ENCODE measurements around the gene TRIM17.

The TRIM17 gene

DNA sequence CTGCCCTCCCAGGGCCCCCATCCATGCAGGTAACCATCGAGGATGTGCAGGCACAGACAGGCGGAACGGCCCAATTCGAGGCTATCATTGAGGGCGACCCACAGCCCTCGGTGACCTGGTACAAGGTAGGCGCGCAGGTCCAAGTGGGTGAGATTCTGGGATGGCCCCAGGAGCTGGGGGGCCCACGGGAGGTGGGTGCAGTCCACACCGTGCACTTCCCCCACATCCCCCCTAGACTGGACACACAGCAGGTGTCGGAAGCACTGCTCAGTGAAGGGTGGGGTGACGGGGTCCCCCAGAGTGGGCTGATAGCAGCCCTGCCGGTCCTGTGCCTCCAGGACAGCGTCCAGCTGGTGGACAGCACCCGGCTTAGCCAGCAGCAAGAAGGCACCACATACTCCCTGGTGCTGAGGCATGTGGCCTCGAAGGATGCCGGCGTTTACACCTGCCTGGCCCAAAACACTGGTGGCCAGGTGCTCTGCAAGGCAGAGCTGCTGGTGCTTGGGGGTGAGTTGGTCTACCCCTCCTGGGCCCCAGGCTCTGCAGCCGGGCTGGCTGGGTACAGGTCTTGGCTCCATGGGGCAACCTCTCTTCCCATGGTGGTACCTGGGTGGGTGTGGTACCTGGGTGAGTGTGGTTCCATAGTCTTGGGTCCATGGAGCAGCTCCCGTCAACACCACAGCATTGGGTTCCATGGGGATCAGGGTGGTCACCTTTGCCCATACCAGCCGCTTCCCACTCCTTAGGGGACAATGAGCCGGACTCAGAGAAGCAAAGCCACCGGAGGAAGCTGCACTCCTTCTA lies 50.4 kb downstream of the TRIM17 start:
- DNase-seq, result no peak

DNA sequence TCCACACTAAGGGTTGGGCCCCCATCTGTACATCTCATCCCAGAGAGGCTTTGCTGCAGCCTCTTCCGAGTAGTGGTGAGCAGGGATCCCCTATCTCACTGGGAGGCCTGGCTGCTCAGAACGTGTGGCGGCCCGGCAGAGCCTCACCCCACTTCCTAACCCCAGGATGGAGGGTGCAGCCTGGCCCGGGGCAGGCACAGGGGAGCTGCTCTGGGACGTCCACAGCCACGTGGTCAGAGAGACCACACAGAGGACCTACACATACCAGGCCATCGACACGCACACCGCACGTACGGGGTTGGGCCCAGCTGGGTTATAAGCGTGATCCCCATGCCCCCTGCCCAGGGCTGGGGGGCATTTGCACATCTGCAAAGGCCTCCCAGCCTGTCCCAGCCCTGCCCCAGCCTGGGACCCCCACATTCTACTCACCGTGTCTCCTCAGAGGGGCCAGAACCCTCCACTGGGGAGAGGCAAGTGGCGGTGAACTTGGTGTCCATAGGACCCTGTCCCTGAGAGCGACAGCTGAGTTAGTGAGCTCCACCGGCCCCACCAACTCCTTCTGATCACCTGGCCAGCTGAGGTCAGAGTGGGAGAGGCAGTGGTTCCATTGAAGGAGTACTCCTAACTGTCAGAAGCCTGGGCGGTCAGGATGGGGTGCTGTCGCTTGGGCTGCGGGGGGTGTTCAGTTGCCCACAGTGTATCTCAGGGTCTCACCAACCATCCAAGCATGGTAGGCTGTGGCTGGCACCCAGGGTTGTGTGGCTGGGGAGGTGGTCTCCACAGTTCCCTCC lies 51.2 kb downstream of the TRIM17 start:
- no peak for DNase-seq

DNA sequence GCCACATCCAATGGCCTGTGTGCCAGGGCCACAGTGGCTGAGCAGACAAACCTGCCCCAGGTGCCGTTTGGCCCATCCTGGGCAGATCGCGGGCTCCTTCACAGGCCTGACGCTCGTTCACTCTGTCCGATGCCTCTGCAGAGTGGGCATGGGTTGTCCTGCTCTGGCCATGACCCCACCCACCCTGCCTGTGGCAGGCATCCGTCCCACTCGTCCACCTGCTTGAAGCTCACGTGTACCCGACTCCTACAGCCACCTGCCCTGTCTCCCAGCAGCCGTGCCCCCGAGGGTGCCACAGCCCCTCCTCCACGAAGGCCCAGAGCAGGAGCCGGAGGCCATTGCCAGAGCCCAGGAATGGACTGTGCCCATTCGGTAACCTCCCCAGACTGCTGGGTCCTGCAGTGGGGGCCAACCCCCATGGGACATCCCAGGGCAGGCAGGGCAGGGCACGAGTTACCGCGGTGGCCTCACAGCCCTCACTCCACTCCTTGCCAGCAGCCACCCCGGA lies 51.9 kb downstream of the TRIM17 start:
- no peak for DNase-seq

GRCh38 chr1:228364068-228364705 lies 52.5 kb downstream of the TRIM17 start:
- DNase-seq, result no peak

DNA sequence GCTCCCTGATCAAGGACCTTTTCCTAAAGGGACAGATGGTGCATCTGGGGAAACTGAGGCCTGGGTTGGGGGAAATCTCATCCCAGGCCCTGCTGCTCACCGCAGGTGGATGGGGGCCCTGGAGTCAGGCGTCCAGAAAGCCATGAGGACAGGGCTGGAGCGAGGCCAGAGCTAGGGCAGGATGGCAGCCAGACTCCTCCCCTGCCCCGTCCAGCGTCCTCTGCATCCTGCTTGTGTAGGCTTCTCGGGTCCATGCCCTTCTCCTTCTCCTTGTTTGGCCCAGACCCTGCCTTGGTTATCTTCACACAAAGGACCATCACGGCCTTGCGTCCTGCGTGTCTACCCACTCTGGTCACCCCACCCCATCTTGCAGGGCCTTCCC lies 53.0 kb downstream of the TRIM17 start:
- no peak for DNase-seq

GRCh38 chr1:228362884-228363450 lies 53.7 kb downstream of the TRIM17 start:
- no peak for DNase-seq

GRCh38 chr1:228362141-228362883 lies 54.3 kb downstream of the TRIM17 start:
- DNase-seq, result no peak

DNA sequence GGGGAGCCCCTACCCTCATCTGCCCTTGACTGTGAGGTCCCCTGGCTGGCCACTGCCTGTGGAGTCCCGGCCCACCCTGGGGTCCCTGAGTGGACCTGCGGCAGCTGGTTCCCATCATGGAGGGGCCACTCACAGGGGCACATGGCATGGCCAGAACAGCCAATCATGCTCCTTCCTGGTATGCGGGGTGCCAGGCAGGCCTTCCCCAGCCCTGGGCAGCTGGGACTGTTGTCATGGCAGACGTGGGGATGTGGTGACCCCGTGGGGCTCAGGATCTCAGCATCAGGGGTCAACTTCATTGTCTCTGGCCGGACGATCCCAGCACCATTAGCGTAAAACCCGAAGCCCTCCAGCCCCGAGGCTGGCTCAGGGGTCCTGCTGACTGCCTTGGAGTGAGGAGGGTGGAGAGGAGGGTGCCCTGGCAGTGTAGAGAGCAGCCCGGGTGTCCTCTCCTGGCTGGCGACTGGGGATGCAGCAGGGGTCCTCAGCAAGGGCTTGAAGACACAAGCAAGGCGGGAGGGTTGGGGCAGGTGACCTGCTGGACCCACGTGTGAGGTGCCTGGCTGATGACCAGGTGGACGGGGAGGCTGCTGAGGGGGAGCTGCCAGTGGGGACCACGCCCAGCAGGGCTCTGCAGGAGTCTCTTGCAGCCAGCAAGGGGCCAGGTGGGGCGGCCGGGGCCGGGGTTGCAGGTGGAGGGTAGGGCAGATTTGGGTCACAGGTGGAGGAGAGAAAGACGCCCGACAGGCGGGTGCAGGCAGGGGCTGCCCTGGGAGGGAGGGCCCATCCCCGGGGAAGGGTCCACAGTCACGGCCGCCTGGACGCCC lies 55.1 kb downstream of the TRIM17 start:
- DNase-seq, result no peak

DNA sequence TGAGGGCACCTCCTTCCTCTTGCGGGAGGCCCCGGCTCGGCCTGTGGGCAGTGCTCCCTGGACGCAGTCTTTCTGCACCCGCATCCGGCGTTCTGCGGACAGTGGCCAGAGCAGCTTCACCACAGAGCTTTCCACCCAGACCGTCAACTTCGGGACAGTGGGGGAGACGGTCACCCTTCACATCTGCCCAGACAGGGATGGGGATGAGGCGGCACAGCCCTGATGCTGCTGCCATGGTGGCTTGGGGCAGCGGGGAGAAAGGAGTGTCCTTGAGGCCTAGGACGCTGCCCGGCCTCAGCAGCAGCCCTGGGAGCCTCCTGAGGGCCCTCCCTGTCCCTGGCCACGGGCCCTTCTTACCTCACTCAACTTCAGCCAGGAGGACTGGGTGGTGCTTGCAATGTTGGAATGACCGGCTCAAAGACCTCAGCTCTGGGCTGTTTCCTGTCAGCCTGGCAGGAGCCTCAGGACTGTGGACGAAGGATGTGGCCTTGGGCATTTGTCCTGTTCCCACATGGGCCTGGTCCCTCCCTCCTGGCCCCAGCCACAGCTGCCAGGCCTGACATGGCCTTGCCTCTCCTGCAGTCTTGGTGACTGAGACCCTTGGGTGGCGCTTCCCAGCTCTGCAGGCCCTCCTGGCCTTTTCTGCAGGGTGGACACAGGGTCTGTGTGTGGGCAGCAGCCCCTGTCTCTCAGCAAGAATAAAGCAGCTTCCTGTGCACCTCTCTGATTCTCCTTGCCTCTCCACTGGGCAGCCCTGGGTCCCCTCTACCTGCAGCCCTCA lies 55.9 kb downstream of the TRIM17 start:
- DNase-seq, result no peak

DNA sequence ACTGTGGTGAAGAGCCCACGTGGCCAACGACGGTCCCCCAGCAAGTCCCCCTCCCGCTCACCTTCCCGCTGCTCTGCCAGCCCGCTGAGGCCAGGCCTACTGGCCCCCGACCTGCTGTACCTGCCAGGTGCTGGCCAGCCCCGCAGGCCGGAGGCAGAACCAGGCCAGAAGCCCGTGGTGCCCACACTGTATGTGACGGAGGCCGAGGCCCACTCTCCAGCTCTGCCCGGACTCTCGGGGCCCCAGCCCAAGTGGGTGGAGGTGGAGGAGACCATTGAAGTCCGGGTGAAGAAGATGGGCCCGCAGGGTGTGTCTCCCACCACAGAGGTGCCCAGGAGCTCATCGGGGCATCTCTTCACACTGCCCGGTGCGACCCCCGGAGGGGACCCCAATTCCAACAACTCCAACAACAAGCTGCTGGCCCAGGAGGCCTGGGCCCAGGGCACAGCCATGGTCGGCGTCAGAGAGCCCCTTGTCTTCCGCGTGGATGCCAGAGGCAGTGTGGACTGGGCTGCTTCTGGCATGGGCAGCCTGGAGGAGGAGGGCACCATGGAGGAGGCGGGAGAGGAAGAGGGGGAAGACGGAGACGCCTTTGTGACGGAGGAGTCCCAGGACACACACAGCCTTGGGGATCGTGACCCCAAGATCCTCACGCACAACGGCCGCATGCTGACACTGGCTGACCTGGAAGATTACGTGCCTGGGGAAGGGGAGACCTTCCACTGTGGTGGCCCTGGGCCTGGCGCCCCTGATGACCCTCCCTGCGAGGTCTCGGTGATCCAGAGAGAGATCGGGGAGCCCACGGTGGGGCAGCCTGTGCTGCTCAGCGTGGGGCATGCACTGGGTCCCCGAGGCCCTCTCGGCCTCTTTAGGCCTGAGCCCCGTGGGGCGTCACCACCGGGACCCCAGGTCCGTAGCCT lies 56.8 kb downstream of the TRIM17 start:
- DNase-seq, result no peak

DNA sequence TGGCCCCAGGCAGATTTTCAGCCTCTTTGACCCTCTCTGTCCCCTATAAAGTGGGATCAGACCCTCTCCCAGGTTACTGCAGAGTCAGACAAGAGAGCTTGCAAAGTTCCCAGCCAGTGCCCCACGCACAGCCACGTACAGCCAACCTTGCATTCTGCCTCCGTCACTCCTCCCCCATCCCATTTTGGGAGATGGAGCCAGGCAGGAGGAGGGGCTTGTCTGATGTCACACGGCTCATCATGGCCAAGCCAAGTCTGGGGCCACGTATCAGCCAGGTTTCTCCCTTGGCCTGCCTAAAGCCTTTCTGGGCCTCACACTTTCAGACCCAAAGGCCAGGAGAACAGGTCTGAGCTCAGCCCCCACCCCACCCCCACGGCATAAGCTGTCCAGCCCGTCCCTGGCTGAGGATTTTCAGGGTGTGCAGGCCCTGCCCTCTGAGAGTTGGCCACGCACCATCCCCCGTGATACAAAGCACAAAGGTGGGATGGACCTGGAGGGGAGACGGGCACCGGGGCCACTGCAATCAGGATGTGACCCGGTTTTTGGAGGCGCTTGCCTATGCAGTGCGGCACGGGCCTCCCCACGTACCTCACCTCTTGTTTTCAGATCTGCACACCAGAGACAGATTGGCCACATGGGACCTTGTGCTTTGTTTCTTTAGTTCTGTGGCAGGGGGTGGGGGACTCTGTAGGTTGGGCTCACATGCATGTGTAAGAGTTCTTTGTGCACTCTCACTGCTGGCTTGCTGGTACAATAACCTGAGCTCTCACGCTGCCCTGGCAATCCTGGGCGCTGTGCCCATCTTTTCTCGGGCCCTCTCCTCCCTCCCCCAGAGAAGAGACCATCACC lies 57.7 kb downstream of the TRIM17 start:
- no peak for DNase-seq

GRCh38 chr1:228358039-228358763 lies 58.5 kb downstream of the TRIM17 start:
- peak in 1 of 2 experiments; percentile 8 for DNase-seq
